NCI-H146 (cell line): ENCODE measurements around the gene TMEM266.

Source experiments
- DNase-seq: peaks from one replicate; lab custom pipeline; 2025; lab: John Stamatoyannopoulos, UW

The TMEM266 gene

DNA sequence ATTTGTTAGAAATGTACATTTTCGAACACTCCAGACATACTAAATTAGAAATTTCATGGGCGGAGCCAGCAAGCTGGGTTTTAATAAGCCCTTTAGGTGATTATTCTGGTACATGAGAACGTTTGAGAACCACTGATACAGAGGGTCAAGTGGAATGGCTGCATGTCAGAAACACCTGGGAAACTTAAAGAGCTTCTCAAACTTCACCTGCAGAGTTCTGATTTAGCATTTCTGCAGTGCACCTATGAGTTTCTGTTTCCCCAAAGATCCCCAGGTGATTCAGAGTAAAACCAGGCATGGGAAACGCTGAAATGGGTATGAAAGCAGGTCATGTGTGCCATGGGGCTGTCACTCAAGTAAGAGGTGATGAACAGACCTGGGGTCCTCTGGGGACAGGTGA is 68.1 kb downstream of the TMEM266 start:
- DNase-seq: no peak

DNA sequence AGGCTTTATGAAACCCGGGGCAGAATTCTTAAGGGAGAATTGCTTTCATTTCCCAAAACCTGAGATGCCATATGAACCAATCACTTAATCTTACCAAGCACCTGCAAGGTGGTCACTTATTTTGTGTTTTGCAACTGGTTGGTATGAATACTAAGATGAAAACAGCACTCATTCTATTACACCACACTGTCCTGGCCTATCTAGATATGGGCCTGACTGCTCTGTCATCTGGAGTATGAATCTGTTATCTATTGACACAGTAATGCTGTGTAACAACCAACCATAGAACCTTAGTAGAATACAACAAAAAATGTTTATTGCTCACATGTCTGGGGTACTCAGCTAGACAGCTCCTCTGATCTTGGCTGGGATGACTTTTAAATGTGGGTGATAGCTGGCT is 74.8 kb downstream of the TMEM266 start:
- DNase-seq: no peak

DNA sequence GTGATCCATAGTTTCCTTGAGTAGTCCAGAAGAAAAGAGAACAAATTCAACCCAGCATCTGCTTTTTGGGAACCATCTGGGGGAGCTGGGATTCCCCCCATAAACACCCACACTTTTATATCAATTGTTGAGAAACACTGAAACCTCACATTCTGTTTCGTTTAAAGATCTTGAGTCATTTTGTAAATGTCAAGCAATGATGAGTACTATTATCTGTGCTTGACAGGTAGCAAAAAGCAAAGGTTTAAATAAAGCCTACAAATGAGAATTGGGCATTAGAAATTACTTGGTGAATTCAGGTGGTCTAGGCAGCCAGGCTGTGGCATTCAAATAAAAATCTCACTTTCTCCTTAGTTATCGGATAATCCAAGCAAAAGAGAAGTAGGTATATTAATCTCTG is 75.7 kb downstream of the TMEM266 start:
- no peak for DNase-seq

DNA sequence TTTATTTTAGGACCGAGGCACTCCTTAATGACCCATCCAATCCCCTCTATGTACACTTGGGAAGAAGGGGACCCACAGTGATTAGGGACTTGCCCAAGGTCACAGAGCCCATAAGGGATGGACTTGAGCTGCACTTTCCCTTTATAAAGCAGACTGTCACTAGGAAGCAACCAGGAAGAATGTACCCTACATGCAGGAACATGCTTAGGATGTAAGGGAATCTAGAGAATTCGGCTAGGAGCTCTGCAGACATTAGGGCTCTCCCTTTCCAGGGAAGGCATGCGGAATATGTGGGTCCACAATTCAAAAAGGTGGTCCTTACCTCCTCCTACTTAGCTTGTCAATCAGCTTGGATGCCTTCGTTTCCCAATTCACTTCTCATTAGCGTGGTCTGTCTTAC is 78.7 kb downstream of the TMEM266 start:
- DNase-seq: no peak

DNA sequence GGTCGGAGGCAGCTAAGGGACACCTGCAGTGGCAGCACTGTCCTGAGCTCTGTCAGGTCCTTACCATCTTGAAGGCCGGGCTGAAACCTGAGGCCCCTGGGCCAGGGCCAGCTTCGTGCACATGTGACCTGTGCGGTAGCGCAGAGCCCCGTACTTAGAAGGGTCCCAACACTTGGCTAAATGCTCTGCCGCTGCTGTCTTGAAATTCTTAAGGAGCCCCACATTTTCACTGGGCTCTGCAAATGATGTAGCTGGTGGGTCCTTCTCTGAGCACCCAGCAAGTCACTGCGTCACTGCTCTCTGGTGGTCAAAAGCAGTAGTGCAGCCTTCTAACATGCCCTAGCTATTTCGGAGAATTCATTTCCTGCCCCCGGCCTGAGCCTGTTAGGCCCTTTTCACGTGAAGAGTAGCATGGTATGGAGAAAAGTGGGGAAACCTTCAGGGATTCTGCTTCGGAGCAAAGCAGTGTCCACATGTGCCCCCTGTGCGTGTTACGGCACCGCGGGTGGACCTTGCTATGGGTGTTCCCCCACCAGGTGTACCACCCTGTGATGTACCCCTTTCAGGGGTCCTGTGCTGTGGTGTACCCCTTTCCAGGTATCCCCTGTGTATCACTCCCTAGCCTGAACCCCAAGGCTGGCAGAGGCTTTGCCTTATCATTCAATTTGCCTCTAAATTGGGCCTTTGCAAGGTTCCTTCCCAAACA is 79.7 kb downstream of the TMEM266 start:
- peak; percentile 36 for DNase-seq

DNA sequence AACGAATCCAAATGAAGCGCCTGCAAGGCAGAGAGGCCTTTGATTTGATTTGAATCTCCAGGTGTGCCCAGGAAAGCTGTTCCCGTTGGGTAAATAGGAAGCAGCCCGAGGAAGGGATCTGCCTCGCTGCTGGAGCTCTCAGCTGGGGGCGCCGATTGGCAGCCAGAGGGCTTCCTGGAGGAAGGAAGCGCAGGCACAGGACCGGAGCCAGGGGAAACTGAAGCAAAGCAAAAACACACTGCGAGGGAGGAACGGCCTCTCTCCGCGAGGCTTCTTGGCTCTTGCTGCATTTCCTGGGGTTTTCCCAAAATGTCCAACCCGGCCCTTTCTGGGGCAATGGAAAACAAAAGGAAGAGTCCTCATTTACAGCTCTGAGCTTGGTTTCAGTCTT is 80.3 kb downstream of the TMEM266 start:
- DNase-seq: peak; percentile 41

DNA sequence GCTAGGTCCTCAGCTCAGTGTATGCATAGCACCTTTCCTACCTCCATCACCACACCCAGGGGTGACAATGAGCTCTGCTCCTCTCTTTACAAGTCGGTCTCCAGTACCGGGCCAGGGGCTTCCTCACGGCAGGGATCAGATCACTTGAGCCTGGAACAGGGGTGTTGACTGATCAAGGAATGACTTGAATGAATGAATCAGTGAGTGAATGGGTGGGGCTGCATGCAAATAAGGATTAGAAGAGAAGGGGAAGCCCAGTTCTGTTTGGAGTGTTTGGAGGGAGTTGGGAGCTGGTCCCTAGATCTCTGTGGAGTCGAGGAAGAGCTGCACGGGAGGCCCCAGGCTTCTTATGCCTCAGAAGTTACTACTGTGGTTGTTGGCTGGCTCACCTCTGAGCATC is 87.0 kb downstream of the TMEM266 start:
- DNase-seq: no peak

DNA sequence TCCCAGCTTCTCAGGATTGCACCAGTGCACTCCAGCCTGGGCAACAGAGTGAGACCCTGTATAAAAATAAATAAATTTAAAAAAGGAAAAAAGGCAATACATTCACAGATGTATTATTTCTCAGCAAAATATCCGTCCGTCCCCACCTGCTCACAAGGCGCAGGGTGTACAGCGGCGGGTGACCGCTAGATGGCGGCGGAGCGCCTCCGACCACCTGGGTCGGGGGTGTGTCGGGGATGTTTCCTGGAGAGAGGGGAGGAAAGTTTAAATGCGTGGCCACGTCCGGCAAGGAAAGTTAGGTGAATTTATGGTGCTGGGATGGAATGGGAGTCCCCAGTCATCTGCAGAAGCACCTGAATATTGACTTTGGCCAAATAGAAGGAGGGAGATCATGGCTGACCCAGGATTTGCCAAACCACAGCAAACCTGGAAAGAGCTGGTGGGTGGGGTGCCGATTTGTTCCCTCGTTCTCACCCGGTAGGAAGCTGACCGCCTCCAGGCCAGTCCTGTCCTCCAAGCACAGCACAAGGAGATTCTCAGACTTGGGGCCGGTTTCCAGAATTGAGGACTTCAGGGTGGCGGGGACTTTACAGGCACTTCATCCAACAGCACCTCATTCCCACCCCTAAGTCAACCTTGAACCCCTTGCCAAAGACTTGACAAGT is 88.3 kb downstream of the TMEM266 start:
- DNase-seq: peak; percentile 20

DNA sequence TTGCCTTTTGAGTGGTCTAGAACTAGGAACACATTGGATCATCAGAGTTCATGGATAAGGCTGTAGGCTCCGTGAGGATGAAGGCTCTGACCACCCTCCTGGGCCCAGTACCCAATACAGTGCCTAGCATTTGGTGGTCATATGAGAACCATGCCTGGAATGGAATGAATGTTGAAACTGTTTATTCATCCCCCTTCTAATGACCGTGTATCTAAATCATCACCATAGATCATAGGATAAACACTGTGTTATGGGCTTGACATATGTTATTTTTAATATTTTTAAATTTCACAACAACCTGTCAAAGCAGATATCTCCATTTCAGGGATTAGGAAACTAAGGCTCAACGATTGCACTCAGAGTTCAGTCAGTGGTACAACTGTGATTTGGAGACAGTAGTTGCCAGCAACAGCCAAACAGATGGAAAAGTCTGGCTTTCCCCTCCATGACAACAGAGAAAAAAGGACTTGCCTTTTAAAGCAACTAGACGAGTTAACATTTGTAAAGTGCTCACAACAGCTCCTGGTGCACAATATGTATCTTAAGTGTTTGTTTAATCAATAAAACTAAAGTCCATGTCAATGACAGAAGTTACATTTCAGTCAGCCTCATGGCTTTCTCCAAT is 89.6 kb downstream of the TMEM266 start:
- no peak for DNase-seq

DNA sequence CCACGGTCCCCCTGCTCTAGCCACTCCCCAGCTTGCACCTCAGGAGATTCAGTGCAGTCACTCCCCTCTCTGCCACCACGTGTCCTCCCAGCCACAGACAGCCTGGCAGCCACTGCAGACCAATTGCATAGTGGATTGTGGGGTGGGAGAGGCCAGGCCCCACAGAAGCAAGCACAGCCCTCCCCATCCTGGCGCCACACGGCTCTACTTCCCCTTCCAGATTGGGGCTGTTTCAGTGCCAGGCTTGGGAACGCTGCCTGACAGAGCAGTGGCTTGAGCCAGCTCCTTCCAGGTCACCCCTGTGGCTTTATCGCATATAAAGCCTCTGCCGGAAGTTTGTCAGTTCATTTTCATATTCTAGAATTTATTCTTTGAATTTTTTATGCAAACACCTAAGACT is 90.7 kb downstream of the TMEM266 start:
- DNase-seq: no peak

DNA sequence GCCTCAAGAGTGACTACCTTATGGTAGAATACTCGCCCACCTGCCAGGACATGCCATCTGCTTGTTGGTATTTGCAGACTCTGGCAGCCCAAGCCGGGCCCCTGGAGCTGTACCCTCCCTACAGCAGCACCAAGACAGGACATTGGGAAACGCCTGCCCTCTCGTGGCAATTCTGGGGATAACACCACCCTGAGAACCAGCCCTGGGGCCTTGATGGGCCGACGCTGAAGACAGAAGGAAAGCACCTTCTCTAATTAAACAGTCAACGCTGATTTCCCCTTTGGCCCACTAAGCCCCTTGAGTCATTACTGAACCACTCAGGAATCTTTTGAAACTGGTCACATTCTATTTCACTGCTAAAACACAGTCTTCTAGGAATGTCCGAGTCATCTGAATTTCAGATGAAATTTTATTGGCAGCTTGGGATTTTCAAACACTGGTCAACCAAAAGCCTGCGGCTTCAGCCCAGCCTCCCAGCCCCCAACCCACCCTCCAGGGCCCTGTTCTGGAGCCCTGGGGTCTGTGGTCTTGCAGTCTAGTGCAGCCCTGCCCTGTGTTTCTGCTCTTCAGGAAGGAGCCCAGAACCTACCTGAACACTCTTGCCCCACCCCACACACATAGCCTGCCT is 91.3 kb downstream of the TMEM266 start:
- DNase-seq: peak; percentile 64

DNA sequence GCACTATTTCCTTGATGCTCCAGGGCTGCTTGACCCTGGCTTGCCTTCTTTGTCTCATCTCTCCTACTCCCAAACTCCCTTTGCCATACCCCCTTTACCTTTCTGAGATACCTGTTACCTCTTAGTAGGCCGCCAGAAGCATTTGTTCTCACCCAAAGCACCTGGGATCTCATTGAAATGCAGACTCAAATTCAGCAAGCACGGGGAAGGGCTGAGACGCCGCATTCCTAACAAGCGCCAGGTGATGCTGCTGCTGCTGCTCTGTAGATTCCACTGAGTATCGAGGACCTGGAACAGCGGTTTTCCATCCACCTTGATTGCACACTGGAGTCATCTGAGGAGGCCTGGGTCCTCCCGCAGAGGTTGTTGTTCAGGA is 91.8 kb downstream of the TMEM266 start:
- no peak for DNase-seq

DNA sequence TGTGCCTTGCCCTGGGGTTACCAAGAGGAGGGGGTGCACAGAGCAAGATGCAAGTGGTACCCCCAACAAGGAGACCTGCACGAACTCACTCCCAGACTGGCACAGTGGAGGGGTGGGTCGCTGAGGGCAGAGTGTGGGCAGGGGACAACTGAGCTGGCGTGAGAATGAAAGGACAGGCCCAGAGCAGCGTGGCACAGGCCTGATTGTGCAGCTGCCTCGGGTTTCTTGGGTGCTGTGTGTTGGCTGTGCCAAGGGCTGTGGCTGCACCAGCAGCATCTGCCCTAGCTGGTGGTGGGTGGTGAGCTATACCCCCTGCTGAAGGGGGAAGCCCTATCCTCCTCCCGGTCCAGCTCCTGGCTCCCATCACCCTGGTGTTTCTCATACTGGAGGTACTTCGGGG is 92.4 kb downstream of the TMEM266 start:
- no peak for DNase-seq

DNA sequence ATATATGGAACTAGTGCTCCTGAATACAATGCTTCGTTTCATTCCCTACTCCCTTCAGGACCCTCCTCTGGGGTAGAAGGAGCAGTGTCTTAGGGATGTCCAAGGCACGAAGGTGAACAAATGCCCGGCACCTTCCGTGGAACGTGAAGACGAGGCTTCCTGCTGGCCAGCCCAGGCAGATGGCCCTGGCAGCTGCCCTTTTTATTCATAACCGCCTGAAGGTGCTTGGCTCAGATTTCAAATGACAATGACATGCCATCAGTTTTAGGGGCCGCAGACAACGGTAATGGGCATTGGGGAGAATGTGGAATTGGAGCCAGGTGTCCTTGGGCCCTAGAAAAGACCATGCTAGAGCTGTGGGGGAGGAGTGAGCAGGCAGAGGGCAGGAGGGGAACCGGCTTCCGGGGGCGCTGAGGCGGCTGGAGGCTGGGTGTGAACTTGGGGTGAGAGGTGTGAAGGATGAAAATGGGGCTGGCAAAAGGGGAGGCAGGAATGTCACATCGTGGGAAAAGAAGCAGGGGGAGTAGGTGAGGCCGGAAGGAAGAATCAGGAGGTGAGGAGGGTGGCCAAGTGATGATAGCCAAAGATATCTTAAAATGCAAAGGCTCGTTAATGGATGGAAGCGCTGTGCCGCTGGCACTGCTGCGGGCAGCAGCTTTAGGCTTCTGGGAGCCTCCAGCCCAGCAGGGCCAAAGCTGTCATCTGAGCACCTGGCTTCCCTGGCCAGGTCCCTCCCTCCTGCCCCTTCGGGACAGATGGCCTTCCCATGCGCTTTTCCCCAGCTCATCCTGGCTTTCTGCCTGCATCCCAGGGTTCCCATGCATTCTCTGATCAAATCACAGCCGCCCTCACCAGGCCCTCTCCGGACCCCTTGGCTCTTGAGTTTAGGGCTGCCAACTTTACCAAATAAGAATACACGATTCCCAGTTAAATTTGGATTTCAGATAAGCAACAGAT is 93.7 kb downstream of the TMEM266 start:
- peak; percentile 59 for DNase-seq

DNA sequence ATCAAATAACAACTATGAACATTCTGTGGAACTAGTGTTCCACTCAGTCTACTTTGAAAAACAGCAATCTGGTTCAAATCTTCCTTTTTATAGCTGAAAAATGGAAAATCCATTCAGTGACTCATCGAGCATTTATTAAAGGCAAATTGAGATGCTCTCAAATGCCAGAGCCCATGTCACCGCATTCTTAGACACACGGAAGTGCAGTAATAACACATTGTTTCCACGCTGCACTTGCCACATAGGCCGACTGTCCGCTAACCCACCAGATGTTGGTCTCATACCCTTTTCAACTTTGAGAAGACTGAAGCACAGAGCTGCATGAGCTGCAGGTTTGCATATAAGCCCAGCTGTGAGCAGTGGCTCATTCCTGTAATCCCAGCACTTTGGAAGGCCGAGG is 95.9 kb downstream of the TMEM266 start:
- DNase-seq: no peak

DNA sequence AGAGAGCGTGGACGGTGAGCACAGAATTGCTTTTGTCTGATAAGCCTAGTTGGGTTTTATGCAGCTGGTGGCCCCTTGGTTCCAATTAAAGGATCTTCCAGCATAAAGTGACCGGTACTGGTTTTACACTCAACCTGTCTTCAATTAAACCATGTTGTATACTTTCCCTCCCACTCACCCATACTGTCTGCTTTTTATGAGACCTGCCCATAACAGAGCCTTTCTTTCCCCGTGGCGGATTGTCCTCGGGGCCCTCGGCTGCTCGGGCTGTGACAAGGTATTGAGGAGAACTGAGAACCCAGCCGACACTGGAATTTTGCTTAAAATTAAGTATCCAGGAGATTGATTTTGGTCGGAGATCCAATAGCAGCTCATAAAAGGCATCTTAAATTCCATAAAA is 98.4 kb downstream of the TMEM266 start:
- no peak for DNase-seq

DNA sequence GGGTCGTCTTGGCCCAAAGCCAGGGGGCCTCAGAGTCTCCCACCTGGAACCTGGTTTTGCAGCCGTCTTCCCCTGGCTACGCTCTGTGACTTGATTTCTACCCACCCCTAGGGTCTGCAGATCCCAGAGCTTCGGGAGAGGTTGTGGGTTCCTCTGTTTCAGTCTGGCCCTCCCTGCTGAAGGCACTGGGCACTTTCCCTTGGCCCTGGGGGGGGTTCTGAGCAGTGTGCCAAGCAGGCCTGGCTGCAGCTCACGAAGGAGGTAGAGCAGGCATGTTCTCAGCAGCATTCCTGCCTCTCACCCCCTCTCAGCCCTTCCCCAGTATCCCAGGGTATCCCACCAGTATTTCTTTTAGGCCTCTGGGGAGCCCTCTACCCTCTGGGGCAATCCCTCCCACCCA is 99.0 kb downstream of the TMEM266 start:
- DNase-seq: no peak

DNA sequence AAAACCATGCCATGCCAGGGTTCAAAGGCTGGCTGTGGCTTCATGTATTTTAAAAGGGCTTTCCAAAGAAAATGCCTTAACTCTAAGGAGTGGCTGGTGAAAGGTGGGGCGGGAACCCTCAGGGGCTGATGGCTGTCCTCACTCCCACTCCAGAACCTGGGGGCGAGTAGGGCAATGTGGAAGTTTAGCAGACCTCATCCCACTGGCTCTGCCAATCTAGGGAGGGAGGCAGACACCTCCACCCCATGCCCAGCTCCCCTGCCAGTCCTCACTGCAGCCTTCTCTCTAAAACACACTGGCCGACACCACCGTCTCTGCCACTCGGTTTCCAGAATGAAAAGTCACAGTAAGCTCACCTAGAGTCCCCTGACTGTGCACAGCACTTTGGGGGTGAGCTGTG is 99.5 kb downstream of the TMEM266 start:
- DNase-seq: no peak

DNA sequence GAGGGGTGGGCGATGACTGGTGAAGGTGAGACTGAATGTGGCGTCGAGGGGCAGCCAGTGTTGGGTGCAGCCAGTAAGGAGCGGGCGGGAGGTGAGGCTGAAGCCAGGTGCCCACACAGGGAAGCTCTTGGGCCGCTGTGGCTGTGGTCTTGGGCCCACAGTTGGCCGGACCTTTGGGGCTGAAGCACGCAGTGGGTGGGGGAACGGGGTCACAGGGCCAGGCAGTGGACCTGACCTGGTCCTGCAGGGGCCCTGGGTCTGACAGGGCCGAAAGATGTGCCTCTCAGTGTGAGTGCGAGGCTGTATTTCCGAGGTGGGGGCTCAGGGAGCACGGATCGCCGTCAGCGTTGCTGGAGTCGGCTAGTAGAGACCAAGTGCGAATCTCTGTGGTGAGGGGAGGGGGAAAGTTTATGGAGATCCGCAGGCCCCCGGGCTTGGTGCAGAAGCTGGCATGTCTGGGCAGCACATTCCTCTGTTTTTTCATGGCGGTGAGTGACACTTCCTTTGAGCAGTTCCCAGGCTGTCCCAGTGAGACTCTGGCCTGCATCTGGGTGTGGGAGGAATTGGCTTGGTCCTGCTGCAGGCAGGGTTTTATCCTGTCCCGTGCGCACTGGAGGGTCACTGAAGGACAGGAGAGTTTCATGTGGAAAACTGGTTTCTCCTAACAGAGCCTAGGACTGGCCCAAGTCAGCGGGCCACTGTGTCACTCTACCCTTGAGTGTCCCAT is 100.8 kb downstream of the TMEM266 start:
- DNase-seq: no peak

DNA sequence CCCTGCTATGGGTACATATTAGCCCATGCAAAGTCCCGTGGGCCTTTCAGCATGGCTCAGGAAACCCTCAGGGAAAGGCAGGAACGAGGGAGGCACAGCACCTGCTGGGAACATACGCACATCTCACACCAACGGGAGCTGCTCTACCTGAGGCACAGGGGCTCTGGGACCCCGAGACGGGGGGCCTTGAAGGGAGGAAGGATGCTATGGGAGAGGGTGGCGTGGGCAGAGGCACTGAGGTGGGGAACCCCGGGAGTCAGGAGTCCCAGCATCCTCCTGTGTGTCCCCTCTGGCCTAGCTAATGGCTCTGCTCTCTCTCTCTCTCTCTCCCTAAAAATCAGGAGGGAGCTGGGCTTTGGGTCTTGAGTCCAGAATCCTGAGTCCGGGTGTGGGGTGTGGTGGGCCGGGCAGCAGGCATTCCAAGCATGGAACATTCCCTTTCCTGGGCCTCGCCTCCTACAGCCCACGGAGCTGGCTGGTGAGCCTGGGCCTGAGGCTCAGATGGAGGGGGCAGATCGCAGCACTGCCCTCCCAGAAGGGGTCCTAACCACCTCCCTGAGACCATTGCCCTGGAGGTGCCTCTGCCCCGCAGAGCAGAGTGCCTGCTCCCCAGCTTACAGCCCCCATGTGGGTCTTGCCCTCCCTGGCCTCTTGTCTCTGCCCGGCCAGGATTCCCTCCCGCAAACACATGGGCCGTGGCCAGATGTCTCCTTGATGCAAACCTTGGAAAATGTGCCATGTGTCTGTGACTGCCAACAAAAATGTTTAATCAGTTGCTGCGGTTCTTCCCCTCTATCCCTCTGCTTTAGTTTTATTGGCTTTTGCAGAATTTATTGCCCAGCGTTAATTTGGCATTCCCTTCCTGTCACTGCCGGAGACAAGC is 101.6 kb downstream of the TMEM266 start:
- no peak for DNase-seq
